Measurements from ENCODE around the gene UROC1.

DNA sequence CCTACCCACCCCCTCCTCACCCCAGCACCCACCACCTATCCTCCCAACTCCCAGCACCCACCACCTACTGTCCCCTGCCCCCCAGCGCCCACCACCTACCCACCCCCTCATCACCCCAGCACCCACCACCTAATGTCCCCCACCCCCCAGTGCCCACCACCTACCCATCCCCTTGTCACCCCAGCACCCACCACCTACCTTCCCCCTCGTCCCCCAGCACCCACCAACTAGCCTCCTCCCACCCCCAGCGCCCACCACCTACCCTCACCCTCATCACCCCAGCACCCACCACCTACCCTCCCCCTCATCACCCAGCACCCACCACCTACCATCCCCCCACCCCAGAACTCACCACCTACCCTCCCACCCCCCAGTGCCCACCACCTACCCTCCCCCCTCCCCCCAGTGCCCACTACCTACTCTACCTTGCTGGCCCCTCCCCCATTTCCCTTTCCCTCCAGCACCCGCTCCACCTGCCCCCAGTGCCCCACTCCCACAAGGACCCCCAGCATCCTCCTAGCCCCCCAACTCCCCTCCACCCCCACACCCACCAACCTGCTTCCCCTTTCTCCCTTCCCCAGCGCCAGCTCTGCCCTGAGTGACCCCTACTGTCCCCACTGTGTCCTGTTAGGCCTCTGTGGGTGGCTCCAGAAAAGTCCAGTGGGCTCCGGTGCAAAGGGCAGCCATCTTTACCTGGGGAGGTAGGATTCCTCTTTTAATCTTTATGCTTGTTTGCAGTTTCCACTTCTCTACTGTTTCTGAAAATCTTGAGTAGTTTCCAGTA lies 1.2 kb downstream of the UROC1 start:
- TF ChIP-seq, protein P1, sequence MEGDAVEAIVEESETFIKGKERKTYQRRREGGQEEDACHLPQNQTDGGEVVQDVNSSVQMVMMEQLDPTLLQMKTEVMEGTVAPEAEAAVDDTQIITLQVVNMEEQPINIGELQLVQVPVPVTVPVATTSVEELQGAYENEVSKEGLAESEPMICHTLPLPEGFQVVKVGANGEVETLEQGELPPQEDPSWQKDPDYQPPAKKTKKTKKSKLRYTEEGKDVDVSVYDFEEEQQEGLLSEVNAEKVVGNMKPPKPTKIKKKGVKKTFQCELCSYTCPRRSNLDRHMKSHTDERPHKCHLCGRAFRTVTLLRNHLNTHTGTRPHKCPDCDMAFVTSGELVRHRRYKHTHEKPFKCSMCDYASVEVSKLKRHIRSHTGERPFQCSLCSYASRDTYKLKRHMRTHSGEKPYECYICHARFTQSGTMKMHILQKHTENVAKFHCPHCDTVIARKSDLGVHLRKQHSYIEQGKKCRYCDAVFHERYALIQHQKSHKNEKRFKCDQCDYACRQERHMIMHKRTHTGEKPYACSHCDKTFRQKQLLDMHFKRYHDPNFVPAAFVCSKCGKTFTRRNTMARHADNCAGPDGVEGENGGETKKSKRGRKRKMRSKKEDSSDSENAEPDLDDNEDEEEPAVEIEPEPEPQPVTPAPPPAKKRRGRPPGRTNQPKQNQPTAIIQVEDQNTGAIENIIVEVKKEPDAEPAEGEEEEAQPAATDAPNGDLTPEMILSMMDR (IDR thresholded peaks at IDR 0.05), result no peak
- TF ChIP-seq POLR2A (IDR thresholded peaks at IDR 0.05), result no peak
